GM21360 (cell line): ENCODE data around the gene CERS1.
"Not testable (repeated sequence)": the region's sequence is repeated elsewhere in the genome, so short reads cannot be mapped to it uniquely, and the experiment has no call there.

ENCODE experiments used
- ATAC-seq: cut with Tn5 transposase; IDR thresholded peaks from one replicate; pipeline ENCODE4 v1.9.1; 2021; ENCODE audit warnings: mild to moderate bottlenecking, moderate library complexity; ENCODE audit not compliant: unreplicated experiment

Gene CERS1

DNA sequence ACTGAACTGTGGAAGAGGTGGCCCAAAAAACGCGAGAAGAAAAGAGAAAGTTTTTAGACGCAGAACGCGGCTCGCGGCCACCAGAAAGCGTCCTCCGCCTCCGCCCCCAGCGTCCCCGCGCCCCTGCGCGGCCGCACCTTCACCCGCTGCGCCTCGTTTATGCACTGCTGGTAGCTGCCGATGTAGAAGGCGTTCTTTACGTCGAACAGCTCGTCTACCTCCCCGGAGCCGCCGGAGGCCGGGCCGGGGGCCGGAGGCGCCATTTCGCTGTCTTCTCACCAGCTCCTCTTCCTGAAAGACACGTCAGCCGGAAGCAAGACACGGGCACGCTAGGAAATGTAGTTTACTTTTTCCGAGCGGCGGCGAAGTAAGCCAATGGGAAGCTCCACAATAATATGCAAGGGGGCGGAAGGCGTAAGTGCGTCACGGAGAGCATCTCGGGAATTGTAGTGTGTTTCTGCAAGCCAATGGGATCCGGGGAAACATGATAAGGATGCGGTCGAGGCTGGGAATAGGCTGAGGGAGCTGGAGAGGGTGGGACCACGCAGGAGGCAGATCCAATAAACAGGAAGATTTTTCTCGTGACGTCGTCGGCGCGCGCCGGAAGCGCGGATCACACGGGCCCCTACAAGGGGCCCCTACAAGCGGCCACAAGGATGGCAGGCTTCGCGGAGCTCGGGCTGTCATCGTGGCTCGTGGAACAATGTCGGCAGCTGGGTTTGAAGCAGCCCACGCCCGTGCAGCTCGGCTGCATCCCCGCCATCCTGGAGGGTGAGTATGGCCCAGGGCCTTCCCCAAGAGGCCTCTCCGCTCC lies 23.3 kb upstream of the CERS1 start, which contains the start of the genes COPE and DDX49:
TSS of gene COPE (minus strand) at position 302 of the 814 bp plus-strand sequence. CDS start at position 263, 39 bp downstream.
TSS of gene DDX49 (plus strand) at position 630 of the 814 bp plus-strand sequence. CDS start at position 657, 27 bp downstream.
- peak; percentile 86 for ATAC-seq

DNA sequence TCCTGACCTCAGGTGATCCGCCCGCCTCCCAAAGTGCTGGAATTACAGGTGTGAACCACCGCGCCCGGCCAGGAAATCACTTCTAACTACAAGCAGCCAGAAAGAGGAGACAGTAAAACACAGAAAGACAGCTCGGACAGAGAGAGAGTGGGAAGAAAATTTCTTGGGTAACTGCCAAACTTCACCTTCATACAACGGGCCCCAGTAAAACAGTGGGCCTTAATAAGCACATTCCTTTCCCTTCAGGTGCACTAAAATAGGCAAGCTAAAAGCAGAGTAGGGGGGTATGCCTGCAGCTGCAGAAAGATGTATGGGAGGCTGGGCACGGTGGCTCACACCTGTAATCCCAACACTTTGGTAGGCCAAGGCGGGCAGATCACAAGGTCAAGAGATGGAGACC lies 21.6 kb upstream of the CERS1 start:
- ATAC-seq: not testable (repeated sequence)

DNA sequence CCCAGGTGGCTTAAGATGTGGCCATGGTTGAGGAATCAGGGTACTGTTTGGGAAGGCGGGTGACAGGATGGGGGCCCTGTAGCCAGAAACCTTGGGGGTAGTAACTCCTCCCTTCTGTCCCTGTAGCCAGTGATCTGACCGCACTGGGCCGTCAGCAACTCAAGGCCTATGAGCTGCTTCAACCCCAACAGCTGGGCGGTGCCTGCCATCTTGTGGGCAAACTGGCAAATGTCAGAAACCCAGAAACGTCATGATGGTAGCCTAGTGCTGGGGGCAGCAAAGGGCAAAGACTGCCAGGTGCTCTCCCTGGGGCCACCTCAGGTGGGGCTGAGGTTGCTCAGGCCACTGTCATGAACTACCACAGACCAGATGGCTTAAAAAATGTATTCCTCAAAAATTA lies 19.7 kb upstream of the CERS1 start:
- no peak for ATAC-seq

DNA sequence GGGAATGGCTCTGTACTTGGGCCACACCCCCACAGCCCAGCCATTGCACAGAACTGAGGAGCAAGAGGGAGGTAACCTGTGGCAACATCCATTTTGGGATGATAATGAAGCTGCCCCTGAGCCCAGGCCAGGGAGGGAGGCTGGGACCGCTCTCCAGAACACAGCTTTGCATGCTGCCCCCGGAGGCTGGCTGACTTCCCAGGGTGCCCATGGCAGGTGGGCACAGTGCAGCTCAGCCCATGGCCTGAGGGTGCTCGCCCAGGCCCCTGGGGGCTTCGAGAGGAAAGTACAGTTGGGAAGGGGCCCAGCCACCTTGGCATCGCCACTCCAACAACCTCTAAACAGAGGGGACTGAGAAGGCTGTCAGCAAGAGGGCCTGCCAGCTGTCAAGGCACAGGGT lies 17.5 kb upstream of the CERS1 start:
- ATAC-seq: no peak

DNA sequence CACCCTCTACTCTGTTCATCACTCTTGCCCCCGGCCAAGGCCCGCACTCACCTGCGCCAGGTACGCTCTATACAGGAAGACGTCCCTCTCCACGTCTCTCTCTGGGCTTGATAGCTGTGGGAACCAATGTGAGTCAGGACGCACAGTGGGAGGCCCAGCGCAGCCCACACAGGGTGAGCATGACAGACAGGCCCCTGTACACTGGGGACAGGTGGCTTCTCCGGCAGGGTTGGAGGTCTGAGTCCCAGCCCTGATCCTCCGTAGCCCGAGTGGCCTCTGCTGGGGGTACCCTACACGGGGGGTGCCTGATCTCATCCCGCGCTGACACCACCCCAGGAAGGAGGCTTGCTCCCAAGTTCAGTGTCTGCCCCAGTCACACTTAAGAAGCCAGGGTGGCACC lies 17.0 kb upstream of the CERS1 start:
- ATAC-seq: no peak

DNA sequence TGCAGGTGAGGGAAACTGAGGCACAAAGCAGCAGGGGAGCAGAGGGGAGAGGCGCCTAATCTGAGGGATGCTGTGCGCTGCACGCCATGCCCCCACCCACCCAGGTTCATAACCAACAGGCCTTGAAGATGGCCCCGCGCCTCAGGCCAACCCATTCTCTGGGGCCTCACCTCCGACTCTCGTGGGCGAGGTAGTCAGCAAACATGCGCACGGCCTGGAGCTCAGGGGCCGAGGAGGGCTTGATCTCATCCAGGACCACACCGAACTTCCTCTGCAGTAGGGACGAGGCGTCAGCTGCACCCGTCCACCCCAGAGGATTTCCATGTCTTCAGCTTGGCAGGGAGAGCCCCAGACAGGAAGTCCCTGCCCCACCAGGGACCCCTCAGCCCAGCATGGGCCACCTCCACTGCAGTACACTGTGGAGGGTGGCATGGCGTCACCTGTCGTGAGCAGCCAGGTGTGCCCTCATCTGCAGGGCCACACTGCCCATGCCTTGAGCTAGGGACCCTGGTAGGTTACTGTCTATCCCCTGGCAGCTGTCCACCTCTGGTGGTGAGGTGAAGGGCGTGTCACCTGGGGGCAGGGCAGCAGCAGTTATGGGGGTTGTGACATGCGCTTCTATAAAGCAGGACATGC lies 15.0 kb upstream of the CERS1 start:
- no peak for ATAC-seq

DNA sequence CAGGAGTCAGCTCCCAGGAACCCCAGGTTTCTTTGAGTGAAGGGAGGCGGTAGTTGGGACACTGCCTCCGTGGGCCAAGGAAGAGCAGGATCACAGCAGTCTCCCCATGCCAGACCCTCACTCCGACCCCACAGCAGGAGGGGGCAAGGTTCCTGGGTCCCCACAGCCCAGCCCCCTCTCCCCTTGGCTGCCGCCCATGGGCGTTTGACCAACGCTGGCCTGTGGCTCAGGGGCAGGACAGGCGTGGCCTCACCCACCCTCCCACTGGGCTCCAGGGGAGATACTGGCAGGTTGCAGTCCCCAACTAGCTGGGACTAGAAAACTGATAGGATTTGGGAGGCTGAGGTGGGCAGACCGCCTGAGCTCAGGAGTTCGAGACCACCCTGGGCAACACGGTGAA lies 14.1 kb upstream of the CERS1 start:
- no peak for ATAC-seq

DNA sequence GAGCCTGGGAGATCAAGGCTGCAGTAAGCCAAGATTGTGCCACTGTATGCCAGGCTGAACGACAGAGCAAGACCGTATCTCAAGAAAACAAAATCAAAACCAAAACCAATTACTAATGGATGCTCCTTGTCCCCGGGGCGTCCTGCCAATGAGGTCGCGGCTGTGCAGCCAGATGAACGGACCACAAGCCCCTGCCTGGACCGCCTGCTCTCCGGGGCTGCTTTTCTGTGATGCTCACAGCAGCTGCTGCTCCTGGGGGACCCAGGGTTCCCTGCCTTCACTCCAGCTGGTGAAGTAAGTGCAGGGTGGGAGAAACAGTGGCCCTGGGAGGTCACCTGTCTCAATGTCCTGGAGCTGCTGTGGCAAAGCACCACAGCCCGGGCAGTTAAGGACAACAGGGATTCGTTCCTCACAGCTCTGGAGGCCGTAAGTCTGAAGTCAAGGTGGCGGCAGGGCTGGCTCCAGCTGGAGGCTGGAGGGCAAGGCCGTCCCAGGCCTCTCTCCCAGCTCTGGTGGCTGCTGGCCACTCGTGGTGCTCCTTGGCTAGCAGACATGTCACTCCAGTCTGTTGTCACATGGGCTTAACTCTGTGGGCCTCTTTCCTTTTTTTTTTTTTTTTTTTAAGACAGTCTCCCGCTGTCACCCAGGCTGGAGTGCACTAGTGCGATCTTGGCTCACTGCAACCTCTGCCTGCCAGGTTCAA lies 13.1 kb upstream of the CERS1 start:
- no peak for ATAC-seq

DNA sequence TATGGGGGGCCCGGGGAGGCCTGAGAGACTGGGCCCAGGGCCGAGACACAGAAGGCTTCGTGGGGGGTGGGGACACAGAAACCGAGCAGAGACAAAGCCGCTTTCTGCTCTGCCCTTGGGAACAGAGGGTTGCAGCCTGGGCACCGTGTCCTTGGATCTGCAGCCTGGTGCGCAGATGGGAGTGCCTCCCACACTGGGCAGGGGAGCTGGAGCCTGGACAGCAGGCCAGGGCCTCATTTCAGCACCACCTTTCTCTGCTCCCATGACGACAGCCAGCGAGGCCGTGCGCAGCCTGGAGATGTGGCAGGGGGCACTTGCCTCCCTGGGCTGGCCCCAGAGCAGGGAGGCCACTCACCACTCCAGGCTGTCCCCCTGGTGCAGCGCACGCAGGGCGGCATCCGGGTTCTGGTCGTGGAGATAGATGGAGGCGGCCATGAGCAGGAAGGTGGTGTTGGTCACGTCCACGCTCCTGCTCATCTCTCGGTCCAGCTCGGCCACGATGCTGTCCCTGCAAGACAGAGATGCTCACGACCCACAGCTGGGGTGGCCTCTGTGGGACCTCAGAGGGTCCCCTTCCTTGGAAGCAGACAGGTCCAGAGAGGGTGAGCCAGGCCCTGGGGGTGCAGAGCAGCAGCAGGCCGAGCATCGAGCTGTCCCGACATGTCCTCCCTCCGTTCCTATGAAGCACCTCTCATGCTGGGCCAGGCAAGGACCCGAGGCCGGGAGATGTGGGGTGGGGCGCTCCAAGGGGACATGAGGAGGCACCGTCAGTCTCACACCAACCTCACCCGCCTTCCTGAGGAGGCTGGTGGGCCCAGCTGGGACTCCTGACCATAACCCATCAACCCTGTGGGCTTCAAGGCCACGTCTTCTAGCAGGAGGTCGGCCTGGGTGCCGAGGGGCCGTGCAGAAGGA lies 10.9 kb upstream of the CERS1 start:
- ATAC-seq: no peak

DNA sequence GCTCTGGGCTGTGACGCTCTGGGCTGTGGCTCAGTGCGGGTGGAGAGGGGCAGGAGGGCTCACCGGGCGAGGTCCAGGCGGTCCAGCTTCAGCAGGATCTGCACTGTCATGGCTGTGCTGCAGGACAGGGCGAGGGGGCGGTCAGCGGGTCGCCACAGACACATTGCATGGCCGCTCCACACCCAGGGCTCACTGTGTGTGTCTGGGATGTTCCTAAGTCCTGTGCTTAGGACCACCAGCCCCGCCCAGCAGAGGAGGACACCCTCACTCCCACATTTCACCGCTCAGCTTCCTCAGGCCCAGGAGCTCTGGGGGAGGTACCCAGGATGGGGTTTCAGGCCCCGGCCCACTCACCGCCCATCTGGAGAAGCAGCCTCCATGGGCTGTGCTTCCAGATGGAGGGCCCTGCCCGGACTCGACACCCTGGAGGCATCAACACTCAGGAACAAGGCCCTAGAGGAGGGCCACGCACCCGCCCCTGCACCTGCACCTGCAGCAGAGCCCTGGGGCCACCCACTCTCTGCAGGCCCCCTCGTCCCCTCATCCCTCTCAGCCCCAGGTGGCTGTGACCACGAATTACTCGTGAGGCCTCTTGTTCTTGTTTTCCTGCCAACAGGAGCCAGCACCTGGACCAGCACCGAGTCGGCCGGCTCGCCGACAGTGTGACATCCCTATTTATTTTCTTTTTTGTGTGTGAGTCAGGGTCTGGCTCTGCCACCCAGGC lies 9.7 kb upstream of the CERS1 start:
- no peak for ATAC-seq

DNA sequence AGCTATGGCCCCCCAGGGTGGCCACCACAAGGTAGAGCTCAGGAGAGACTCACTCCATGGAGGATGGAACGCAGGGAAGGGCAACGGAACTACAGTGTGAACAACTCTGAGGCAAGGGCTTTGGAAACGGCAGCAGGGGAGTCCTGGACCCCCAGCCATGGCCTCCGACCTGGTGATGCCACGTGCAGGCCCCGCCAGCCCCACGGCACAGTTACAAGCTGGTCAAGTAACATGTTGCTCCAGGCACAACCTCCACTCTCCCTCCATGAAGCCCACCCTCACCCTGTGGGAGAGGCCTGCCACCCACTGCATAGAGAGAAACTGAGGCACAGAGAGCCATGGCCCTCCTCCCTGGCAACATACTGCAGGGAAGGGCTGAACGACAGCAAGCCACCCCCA lies 9.1 kb upstream of the CERS1 start:
- ATAC-seq: no peak

DNA sequence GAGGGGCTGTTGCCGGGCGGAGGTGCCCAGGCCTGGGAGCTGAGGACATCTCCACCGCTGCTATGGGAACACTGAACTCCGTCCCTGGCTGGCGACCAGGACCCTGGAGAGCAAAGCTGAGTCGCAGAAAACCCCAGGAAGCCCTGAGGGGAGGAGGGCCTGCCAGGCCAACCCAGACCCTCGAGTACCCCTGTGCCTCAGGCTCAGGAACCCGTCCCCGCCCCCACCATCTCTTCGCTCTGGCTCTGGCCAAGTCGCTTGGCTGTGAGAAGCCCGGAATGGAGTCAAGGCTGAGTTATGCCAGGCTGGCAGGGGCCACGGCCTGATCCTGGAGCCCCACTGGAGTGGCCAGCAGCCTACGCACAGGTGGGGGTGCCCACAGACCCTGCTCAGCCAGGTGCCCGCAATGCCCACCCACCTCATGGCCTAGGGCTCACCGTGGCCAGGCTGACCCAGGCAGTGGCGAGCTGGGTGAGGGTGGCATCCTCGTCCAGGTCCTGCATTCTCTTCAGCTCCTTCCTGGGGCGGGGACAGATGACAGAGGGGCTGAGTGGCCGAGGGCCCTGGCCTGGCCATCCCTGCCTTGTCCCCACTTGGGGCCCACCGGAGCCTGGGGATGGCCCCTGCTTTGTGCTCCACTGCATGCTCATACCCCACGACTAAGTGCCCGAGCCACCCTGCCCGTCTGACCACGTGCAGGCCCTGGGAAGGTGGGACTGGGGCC lies 8.5 kb upstream of the CERS1 start:
- no peak for ATAC-seq

DNA sequence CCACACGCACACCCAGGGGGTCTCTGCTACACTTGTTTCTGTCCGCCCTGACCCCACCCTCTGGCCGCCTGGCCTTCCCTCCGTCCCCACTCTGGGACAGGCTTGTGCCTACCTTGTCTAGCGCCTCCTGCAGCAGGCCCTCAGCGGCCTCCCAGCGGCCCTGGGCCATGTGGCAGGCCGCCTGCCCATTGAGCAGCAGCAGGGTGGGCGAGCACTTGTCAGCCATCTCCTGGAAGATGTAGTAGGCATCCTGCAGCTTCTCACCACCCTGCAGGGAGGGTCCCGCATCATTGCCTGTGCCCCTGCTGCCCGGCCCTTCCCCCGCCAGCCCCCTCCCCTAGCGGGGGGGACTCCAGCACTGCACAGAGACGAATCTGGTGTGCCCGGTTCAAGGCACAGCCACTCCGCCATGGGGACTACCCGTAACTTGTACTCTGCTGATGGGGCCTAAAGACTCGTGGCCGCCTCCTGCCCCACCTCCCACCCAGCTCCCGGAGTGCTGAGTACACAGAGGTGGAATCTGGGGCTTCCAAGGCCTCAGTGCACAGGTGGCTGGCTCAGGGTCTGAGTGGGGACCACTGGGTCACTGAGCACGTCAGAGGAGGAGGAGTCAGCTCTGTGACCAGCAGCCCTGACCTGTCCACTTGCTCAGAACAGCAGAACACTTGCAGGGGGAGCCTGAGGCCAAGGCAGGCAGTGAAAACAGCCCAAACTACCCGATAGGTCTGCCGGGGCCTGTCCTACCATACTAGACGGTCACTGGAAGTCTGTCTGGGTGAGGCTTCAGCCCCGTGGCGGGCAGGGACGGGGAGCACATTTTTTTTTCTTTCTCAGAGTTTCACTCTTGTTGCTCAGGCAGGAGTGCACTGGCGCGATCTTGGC lies 7.4 kb upstream of the CERS1 start:
- ATAC-seq: no peak

DNA sequence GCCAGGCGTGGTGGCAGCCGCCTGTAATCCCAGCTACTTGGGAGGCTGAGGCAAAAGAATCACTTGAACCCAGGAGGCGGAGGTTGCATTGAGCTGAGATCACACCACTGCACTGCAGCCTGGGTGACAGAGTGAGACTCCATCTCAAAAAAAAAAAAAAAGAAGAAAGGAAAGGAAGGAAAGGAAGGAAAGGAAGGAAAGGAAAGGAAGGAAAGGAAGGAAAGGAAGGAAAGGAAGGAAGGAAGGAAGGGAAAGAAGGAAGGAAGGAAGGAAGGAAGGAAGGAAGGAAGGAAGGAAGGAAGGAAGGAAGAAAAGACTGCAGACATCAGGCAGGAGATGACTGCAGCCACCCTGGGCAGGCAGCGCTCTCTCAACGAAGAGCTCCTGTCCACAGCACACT lies 6.6 kb upstream of the CERS1 start:
- not testable (repeated sequence) for ATAC-seq

DNA sequence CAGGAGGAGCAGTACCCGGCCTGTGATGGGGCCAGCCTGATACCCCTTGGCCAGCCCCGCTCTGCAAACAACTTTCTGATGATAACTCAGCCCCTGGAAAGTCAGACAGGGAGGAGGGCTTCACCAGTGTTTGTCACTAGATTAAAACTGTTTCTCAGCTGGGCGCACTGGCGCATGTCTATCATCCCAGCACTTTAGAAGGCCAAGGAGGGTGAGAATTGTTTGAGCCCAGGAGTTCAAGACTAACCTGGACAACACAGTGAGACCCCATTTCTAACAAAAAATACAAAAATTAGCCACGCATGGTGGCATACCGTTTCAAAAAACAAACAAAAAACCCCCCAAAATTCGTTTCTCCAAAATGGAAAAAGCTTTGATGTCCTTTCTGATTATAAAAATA lies 5.5 kb upstream of the CERS1 start:
- no peak for ATAC-seq

DNA sequence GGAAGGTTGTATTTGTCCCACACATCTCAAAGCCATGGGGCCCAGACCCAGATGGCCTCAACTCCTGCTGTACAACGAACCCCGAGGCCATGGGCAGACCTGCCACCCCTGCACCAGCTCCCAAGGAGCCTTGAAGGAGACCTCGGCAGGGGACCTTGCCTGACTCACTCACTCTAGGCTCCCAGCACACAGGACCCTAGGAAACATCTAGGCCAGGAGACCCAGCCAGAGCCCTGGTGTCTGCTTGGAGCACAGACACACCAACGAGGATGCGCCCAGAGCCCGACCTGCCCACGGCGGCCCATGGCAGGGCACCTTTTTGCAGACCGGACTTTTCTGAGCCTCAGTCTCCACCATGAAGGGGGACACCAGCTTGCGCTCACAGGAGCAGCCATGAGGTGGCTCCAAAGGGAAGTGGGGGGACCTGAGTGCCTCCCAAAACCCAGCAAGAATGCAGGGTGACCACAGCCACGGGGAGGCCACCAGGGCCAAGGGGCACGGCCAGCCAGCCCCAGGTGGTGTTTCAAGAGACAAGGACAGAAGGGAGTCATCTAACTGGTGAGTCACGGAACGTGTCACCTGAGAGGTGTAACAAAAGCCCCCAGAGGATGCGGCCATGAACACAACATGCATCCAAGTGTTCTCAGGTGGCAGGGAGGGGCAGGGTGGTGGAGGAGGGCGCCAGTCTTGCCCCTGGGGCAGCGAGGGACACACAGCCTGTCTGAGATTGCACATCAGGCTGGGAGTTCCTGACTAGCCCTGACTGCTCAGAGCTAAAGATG lies 4.9 kb upstream of the CERS1 start:
- ATAC-seq: no peak
